HCT116 (cell line): ENCODE data around the gene DHRS13. TPM values are rescaled to one million over a fixed set of nuclear protein-coding genes. Genes with fewer than 3 reads are reported as not detected.

ENCODE experiments used
- ATAC-seq: fragments of 200-7000 bp; cut with Tn5 transposase; 2 replicates; pipeline ENCODE4 v1.9.1; 2020; ENCODE audit warnings: mild to moderate bottlenecking, moderate library complexity
- BruUV-seq: library from RNA; stranded (reverse); fragments of 400-500 nt; replicated peaks from 2 replicates; lab custom pipeline; 2021; lab: Mats Ljungman, UMichigan
- CTCF ChIA-PET: fragments of 300-600 bp; sonication (Branson Sonifier 250); formaldehyde crosslinking; loops from one replicate; lab custom pipeline; 2021; ENCODE audit warnings: antibody characterized with exemption; lab: Charles Lee
- POLR2A ChIA-PET: fragments of 300-600, 350-600 bp; sonication (Branson Sonifier 250); formaldehyde crosslinking; loops from one replicate; lab custom pipeline; 2021; ENCODE audit warnings: antibody characterized with exemption; lab: Charles Lee
- RAD21 ChIA-PET, 2 experiments: fragments of 300-600 bp; sonication (Branson Sonifier 250); formaldehyde crosslinking; loops; one replicate each; lab custom pipeline; 2023; ENCODE audit warnings: low total read pairs in 2 of 2; ENCODE audit not compliant: uncharacterized antibody in 2 of 2, unreplicated experiment in 2 of 2, low non-redundant PET in 1 of 2; lab: Charles Lee
- DNase-seq: peaks from one replicate; pipeline ENCODE4 v3.0.0-alpha.2; 2010; ENCODE audit warnings: low read depth, low spot score
- H2AFZ ChIP-seq: fragments of 200-600 bp; shearing (Covaris generic), sonication (generic); 2 replicates; pipeline ENCODE4 v1.6.1; 2017; ENCODE audit warnings: low read depth, mixed run types, mixed read lengths, antibody characterized with exemption, low read length; ENCODE audit not compliant: poor library complexity, severe bottlenecking
- H3K27ac ChIP-seq: 2 replicates; pipeline ENCODE4 v1.5.1; 2012; ENCODE audit warnings: low read depth, low read length
- H3K27me3 ChIP-seq: fragments of 200-600 bp; sonication (generic); 2 replicates; pipeline ENCODE4 v1.6.1; 2016; ENCODE audit warnings: mixed run types, low read length, mixed read lengths; ENCODE audit not compliant: insufficient read depth
- H3K36me3 ChIP-seq, 2 experiments: fragments of 200-500 bp in 1 of 2; fragments of 200-600 bp in 1 of 2; sonication (Bioruptor generic) in 1 of 2; sonication (generic) in 1 of 2; 2 replicates each; pipeline versions ENCODE4 v1.5.1 to v1.6.1; 2014 to 2016; ENCODE audit warnings: low read length in 2 of 2, inconsistent platforms in 1 of 2, mixed read lengths in 1 of 2, mixed run types in 1 of 2; ENCODE audit not compliant: insufficient read depth in 2 of 2, control insufficient read depth in 1 of 2
- H3K4me1 ChIP-seq, 2 experiments: fragments of 200-600 bp in 1 of 2; sonication (generic) in 1 of 2; 2 replicates each; pipeline versions ENCODE4 v1.5.1 to v1.6.1; 2012 to 2017; ENCODE audit warnings: low read length in 2 of 2, inconsistent platforms in 1 of 2, mild to moderate bottlenecking in 1 of 2, mixed read lengths in 1 of 2, mixed run types in 1 of 2, moderate library complexity in 1 of 2; ENCODE audit not compliant: insufficient read depth in 2 of 2, control insufficient read depth in 1 of 2
- H3K4me2 ChIP-seq: fragments of 200-600 bp; sonication (generic); 2 replicates; pipeline ENCODE4 v1.6.1; 2017; ENCODE audit warnings: mixed run types, low read length, mixed read lengths
- H3K4me3 ChIP-seq, 2 experiments: fragments of 200-600 bp in 1 of 2; sonication (generic) in 1 of 2; replicated peaks in 1 of 2; 2 replicates each; pipeline ENCODE4 v1.5.1; 2011 to 2016; ENCODE audit warnings: low read length in 2 of 2, control low read depth in 1 of 2, low read depth in 1 of 2, mild to moderate bottlenecking in 1 of 2, mixed read lengths in 1 of 2, mixed run types in 1 of 2
- H3K79me2 ChIP-seq: fragments of 200-600 bp; sonication (generic); 2 replicates; pipeline ENCODE4 v1.6.1; 2017; ENCODE audit warnings: mild to moderate bottlenecking, mixed run types, low read length, moderate library complexity, mixed read lengths; ENCODE audit not compliant: insufficient read depth
- H3K9ac ChIP-seq: fragments of 200-600 bp; sonication (generic); 2 replicates; pipeline ENCODE4 v1.6.1; 2016; ENCODE audit warnings: low read length, mixed read lengths
- H3K9me2 ChIP-seq: fragments of 200-600 bp; sonication (generic), shearing (Covaris generic); 2 replicates; pipeline ENCODE4 v1.6.1; 2017; ENCODE audit warnings: mixed run types, mild to moderate bottlenecking, moderate library complexity; ENCODE audit not compliant: insufficient read depth
- H3K9me3 ChIP-seq, 2 experiments: fragments of 200-500 bp in 1 of 2; fragments of 200-600 bp in 1 of 2; sonication (Bioruptor generic) in 1 of 2; sonication (generic) in 1 of 2; 2 replicates each; pipeline ENCODE4 v1.6.1; 2014 to 2017; ENCODE audit warnings: low read length in 2 of 2, mixed read lengths in 2 of 2, inconsistent platforms in 1 of 2, low read depth in 1 of 2, mild to moderate bottlenecking in 1 of 2, mixed run types in 1 of 2, moderate library complexity in 1 of 2; ENCODE audit not compliant: control insufficient read depth in 1 of 2, insufficient read depth in 1 of 2
- H4K20me1 ChIP-seq: fragments of 200-600 bp; sonication (generic), shearing (Covaris generic); 2 replicates; pipeline ENCODE4 v1.6.1; 2017; ENCODE audit warnings: mixed run types, mild to moderate bottlenecking, moderate library complexity; ENCODE audit not compliant: insufficient read depth
- CBX3 ChIP-seq: IDR thresholded peaks from 2 replicates; pipeline ENCODE4 v1.6.1; 2012; ENCODE audit warnings: low read depth
- POLR2A ChIP-seq: IDR thresholded peaks from 2 replicates; pipeline ENCODE4 v1.7.0; 2011; ENCODE audit warnings: borderline replicate concordance; ENCODE audit not compliant: insufficient read depth, insufficient read length; ENCODE audit errors: extremely low read depth
- RAD21 ChIP-seq: IDR thresholded peaks from 2 replicates; pipeline ENCODE4 v1.6.1; 2012; ENCODE audit warnings: low read depth, mild to moderate bottlenecking
- SRF ChIP-seq: IDR thresholded peaks from 2 replicates; pipeline ENCODE4 v1.6.1; 2012; ENCODE audit warnings: low read depth
- TCF7L2 ChIP-seq: IDR thresholded peaks from 2 replicates; pipeline ENCODE4 v1.7.0; 2011; ENCODE audit warnings: borderline replicate concordance, inconsistent platforms; ENCODE audit not compliant: insufficient read depth, insufficient read length; ENCODE audit errors: extremely low read depth
- ZFX ChIP-seq: fragments of 450-650 bp; IDR thresholded peaks from 2 replicates; pipeline ENCODE4 v1.6.1; 2017
- ZNF274 ChIP-seq: fragments of 200-500 bp; sonication (Bioruptor generic); IDR thresholded peaks from 2 replicates; pipeline ENCODE4 v1.6.1; 2014; ENCODE audit warnings: mild to moderate bottlenecking, low read depth, low read length, inconsistent platforms
- intact Hi-C: fragments of 100-400 bp; cut with micrococcal nuclease; formaldehyde crosslinking; loops from 2 replicates; pipeline ENCODE4 v1.10.0; 2022
- total RNA-seq: library from RNA; stranded (reverse); gene quantifications from one replicate; pipeline ENCODE4 v1.2.1, GENCODE V29; 2021; ENCODE audit not compliant: unreplicated experiment
- TF ChIP-seq, protein P1 (sequence below), 3 experiments: fragments of 200-600 bp in 1 of 3; sonication (generic) in 1 of 3; IDR thresholded peaks in 2 of 3; conservative IDR thresholded peaks in 1 of 3; 2 replicates each; pipeline ENCODE4 v1.5.1; 2012 to 2017; ENCODE audit warnings: low read depth in 2 of 3, low read length in 2 of 3, antibody characterized with exemption in 1 of 3, borderline replicate concordance in 1 of 3, control low read depth in 1 of 3, mild to moderate bottlenecking in 1 of 3, mixed read lengths in 1 of 3, mixed run types in 1 of 3, moderate library complexity in 1 of 3; ENCODE audit not compliant: insufficient read depth in 1 of 3

The DHRS13 gene
- total RNA-seq, 1 experiment from 2014 or later: 13.5 TPM

DNA sequence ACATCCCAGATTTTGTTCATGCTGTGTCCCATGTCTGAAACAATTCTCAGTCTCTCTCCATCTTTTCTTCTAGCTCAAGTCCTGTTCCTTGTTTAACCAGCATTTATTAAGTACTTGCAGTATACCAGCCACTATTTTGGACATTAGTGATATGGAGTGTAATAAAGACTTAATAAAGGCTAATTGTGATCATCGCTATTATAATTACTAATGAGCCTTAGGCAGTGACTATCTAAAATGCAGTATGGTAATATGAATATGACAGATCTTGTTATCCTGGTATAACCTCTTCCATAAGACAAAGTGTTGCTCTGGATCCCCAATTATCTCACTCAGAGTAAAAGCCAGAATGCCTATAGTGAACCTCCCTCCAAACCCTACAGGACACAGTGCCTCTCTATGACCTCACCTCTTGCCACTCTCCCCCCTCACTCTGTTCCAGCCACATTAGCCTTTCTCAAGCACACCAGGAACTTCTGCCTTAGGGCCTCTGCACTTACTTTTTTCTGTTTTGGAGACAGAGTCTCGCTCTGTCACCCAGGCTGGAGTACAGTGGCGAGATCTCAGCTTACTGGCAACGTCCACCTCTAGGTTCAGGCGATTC, 3.6 kb downstream of the DHRS13 start:
- H3K4me2 ChIP-seq: no peak overlapping the region
- CTCF ChIA-PET: interaction anchor here (1.2 to 1.9 kb wide), 4 partner anchors 136 to 173 kb away, joined by 3 to 7 read pairs (median 5); partner anchors contain the start of gene TLCD1
- H3K9ac ChIP-seq: no peak overlapping the region
- RAD21 ChIA-PET: no interaction called here
- H4K20me1 ChIP-seq: no peaks in the 10 kb centered on the region
- no peak overlapping the region for H2AFZ ChIP-seq
- POLR2A ChIA-PET: interaction anchor here (1.8 to 2.0 kb wide), 2 partner anchors 52 to 173 kb away, joined by 4 to 5 read pairs; partner anchors contain the start of genes PHF12 and TLCD1
- TF ChIP-seq CBX3 (no peak), POLR2A (no peak), RAD21 (no peak), ZNF274 (no peak), TCF7L2 (no peak), ZFX (no peak), SRF (no peak)
- TF ChIP-seq, protein P1, sequence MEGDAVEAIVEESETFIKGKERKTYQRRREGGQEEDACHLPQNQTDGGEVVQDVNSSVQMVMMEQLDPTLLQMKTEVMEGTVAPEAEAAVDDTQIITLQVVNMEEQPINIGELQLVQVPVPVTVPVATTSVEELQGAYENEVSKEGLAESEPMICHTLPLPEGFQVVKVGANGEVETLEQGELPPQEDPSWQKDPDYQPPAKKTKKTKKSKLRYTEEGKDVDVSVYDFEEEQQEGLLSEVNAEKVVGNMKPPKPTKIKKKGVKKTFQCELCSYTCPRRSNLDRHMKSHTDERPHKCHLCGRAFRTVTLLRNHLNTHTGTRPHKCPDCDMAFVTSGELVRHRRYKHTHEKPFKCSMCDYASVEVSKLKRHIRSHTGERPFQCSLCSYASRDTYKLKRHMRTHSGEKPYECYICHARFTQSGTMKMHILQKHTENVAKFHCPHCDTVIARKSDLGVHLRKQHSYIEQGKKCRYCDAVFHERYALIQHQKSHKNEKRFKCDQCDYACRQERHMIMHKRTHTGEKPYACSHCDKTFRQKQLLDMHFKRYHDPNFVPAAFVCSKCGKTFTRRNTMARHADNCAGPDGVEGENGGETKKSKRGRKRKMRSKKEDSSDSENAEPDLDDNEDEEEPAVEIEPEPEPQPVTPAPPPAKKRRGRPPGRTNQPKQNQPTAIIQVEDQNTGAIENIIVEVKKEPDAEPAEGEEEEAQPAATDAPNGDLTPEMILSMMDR (IDR thresholded peaks at IDR 0.05 in 2 of 3, conservative IDR thresholded peaks at IDR 0.05 in 1 of 3; ENCODE audit: borderline replicate concordance in 1 of 3, insufficient read depth in 1 of 3, low read depth in 2 of 3, low read length in 2 of 3): no peak
- TF ChIP-seq, all 23 proteins: peak for 0
- DNase-seq: no peak
- Histone ChIP-seq H3K9me3 (no peaks in the 10 kb centered on the region), H3K4me1 (peaks cover 24 to 42% of the 10 kb centered on the region in 2 experiments; a peak in 3 of 4 replicates), H3K79me2 (peaks cover 25% of the 10 kb centered on the region), H3K27ac (no peak overlapping the region), H3K36me3 (0 out of 4 replicates have a peak, but pooled peaks cover 0 to 6% of the 10 kb centered on the region in 2 experiments), H3K4me3 (no peak overlapping the region), H3K9me2 (no peaks in the 10 kb centered on the region), H3K27me3 (no peaks in the 10 kb centered on the region)
- no peak for ATAC-seq
- intact Hi-C loops: no loop called here
- BruUV-seq: no TSS peak
